Heart left ventricle (tissue), 13 donors: ENCODE measurements around the gene PARP1.

Experiments used
- CTCF ChIP-seq, 12 donors: fragments of 200-600 bp; sonication (generic) in 4 of 12; IDR thresholded peaks; one replicate each; pipeline versions ENCODE4 v1.5.0 to v1.8.0; 2018 to 2022; ENCODE audit warnings: antibody characterized with exemption in 12 of 12, mild to moderate bottlenecking in 5 of 12
- POLR2A ChIP-seq, 2 donors: fragments of 450-650 bp; IDR thresholded peaks; one replicate each; pipeline ENCODE4 v1.6.1; 2017; ENCODE audit warnings: antibody characterized with exemption in 2 of 2, mild to moderate bottlenecking in 2 of 2, moderate library complexity in 2 of 2
- donor health status: ischemic (EF 13 %, LVEDD 7.1; RV severe dilation, severe dysfunction).
- donor health status: DM: no; HTN: yes; CAD: no.
- donor health status: DM: no; HTN: no; CAD: no.
- donor health status: ischemic (EF 25% LVEDD 6.9; RV normal size, moderate dysfunction).
- donor health status: ischemic (EF 25% LVEDD 5.7; RV mildly dilated, moderate dysfunction).
- donor health status: ischemic (EF 35%, LVEDD 5.7; RV mildly dilated, moderate dysfunction).
- donor health status: nonischemic (EF 11% LVEDD 7.7; RV severe dilation, severe dysfunction).
- donor health status: DM: yes; HTN: yes; CAD: no.
- donor health status: PGD.
- donor health status: ischemic (EF 29% LVEDD 5.4; RV normal size, mild dysfunction).
- donor health status: nonischemic (EF 23%, LVEDD 6.1; RV moderate dilation, normal function).

GRCh38 chr1:226384040-226384439, 23.9 kb downstream of the PARP1 start:
- no peak for TF ChIP-seq CTCF (IDR thresholded peaks at IDR 0.05)
- no peak for TF ChIP-seq POLR2A (IDR thresholded peaks at IDR 0.05)
